Measurements from ENCODE around the gene MOBP. TPM values are rescaled to one million over a fixed set of nuclear protein-coding genes. Genes with fewer than 3 reads are reported as not detected.

Gene MOBP
- total RNA-seq, 1 donor from 2014 or later: not detected

- H3K4me3 ChIP-seq: no peak overlapping the region
- H3K36me3 ChIP-seq: no peaks in the 10 kb centered on the region
- TF ChIP-seq CTCF (IDR thresholded peaks at IDR 0.05): no peak
- ATAC-seq (no peak), DNase-seq (no peak)
- H3K27ac ChIP-seq: no peak overlapping the region
- peaks cover 9% of the 10 kb centered on the region for H3K4me1 ChIP-seq
- H3K27me3 ChIP-seq: no peaks in the 10 kb centered on the region
- H3K9me3 ChIP-seq: no peaks in the 10 kb centered on the region
- intact Hi-C loops (cut with DNase I): no loop called here
Observed at GRCh38 chr3:39435006-39435748, 32.3 kb upstream of the MOBP start.

- Histone ChIP-seq H3K4me1 (peaks cover under 1% of the 10 kb centered on the region), H3K4me3 (no peak overlapping the region), H3K9me3 (no peaks in the 10 kb centered on the region), H3K36me3 (no peaks in the 10 kb centered on the region), H3K27ac (no peak overlapping the region), H3K27me3 (no peaks in the 10 kb centered on the region)
- no peak for TF ChIP-seq CTCF (IDR thresholded peaks at IDR 0.05)
- ATAC-seq (no peak), DNase-seq (no peak)
- intact Hi-C loops (cut with DNase I): no loop called here
Observed at GRCh38 chr3:39438880-39439279, 28.6 kb upstream of the MOBP start.

GRCh38 chr3:39440316-39440715, 27.2 kb upstream of the MOBP start:
- no peaks in the 10 kb centered on the region for H3K36me3 ChIP-seq
- ATAC-seq (no peak), DNase-seq (no peak)
- H3K4me3 ChIP-seq: no peak overlapping the region
- intact Hi-C loops (cut with DNase I): no loop called here
- H3K9me3 ChIP-seq: no peaks in the 10 kb centered on the region
- no peaks in the 10 kb centered on the region for H3K4me1 ChIP-seq
- no peak for TF ChIP-seq CTCF (IDR thresholded peaks at IDR 0.05)
- no peak overlapping the region for H3K27ac ChIP-seq
- H3K27me3 ChIP-seq: no peaks in the 10 kb centered on the region

- Histone ChIP-seq H3K27ac (no peak overlapping the region), H3K4me1 (no peaks in the 10 kb centered on the region), H3K9me3 (no peaks in the 10 kb centered on the region), H3K36me3 (no peaks in the 10 kb centered on the region), H3K27me3 (no peaks in the 10 kb centered on the region), H3K4me3 (no peak overlapping the region)
- peak; percentile 15 for TF ChIP-seq CTCF (IDR thresholded peaks at IDR 0.05)
- intact Hi-C loops (cut with DNase I): no loop called here
- DNase-seq: no peak
- ATAC-seq: peak; percentile 46
Observed at GRCh38 chr3:39443530-39443929, 23.9 kb upstream of the MOBP start.

- H3K27ac ChIP-seq: no peak overlapping the region
- DNase-seq: no peak
- no peak for ATAC-seq
- H3K4me1 ChIP-seq: no peaks in the 10 kb centered on the region
- intact Hi-C loops (cut with DNase I): no loop called here
- H3K9me3 ChIP-seq: no peaks in the 10 kb centered on the region
- no peaks in the 10 kb centered on the region for H3K27me3 ChIP-seq
- no peak for TF ChIP-seq CTCF (IDR thresholded peaks at IDR 0.05)
- H3K36me3 ChIP-seq: no peaks in the 10 kb centered on the region
- no peak overlapping the region for H3K4me3 ChIP-seq
Observed at GRCh38 chr3:39445927-39446326, 21.6 kb upstream of the MOBP start.

GRCh38 chr3:39446444-39446843, 21.0 kb upstream of the MOBP start:
- H3K4me1 ChIP-seq: no peaks in the 10 kb centered on the region
- H3K27me3 ChIP-seq: no peaks in the 10 kb centered on the region
- TF ChIP-seq CTCF (IDR thresholded peaks at IDR 0.05): no peak
- no peaks in the 10 kb centered on the region for H3K36me3 ChIP-seq
- no peak overlapping the region for H3K27ac ChIP-seq
- H3K9me3 ChIP-seq: no peaks in the 10 kb centered on the region
- H3K4me3 ChIP-seq: no peak overlapping the region
- DNase-seq: no peak
- intact Hi-C loops (cut with DNase I): no loop called here
- no peak for ATAC-seq

All from upper lobe of right lung (tissue), 1 donor.